HS-27A (cell line): ENCODE results near the gene YTHDF1.

Source experiments
- DNase-seq: peaks from one replicate; pipeline ENCODE4 v3.0.0-alpha.2; 2012; ENCODE audit warnings: low read depth, missing footprints

Gene YTHDF1

GRCh38 chr20:63155266-63156165, 60.4 kb downstream of the YTHDF1 start:
- DNase-seq: no peak

- DNase-seq: no peak
Observed at GRCh38 chr20:63154395-63154794, 61.5 kb downstream of the YTHDF1 start.

DNA sequence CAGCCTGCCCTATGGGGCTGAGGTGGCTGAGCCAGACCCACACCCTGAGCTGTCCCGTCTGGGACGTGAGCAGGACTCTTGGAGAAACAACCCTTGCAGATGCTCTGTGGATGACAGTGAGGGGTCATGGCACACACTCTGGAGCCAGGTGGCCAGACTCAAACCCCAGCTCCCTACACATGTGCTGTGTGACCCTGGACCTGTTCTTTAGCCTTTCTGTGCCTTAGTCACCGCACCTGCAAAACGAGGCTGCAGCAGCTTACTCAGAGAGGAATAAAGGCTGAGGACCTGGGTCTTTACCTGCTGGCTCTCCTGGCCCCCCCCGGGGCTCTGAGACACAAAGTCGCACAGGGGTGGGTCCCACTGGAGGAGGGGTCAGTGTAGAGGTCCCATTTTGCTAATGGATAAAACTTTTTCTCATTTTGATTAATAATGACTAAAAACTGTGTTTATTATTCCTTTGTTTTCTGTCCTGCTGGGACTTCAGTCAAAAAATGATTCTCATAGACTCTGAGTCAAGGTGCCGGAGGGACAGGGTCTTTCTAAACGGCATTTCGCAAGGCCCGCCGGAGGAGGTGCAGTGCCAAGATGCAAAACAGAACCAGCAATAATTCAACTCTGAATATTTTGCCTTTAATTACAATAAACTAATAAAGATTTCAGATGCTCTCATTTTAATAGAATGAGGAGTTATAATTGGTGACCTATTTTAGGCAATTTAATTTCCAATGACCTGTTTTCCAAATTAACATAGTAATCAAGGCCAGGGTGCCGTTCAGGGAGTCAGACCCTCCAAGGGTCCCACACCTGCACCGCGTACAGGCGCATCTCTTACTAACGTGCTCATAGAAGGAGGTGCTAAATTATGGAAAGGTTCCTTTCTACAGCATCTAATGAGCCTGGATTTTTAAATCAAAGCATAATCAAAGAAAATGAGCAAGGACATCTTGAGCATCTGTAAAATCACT, 62.4 kb downstream of the YTHDF1 start:
- no peak for DNase-seq

- no peak for DNase-seq
Observed at GRCh38 chr20:63152322-63153253, 63.3 kb downstream of the YTHDF1 start.

GRCh38 chr20:63151554-63152321, 64.2 kb downstream of the YTHDF1 start:
- DNase-seq: no peak

- DNase-seq: no peak
Observed at GRCh38 chr20:63150911-63151531, 64.9 kb downstream of the YTHDF1 start.

DNA sequence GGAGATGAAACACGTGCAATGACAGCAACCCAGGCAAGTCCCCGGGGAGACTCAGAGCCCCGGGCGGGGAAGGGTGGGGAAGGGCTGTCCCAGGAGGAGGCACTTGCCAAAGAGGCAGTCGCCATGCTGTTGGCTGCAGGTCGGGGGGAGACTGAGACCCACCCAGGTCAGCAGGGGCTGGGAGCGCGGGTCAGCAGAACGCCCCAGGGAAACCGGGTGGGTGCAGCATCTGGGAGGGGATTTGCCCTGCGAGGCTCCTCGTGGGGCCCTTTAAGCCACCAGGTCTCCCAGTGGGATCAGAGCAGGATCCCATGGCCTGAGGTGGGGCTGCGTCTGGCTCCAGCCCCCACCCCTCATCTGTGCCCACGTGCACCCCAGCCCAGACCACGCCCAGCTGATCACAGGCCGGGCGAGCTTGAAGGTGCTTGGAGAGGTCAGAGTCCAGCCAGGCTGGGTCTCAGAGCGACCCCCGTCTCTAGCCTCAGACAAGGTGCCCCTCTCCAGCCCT, 65.5 kb downstream of the YTHDF1 start:
- DNase-seq: no peak

GRCh38 chr20:63149531-63150192, 66.3 kb downstream of the YTHDF1 start:
- no peak for DNase-seq

DNA sequence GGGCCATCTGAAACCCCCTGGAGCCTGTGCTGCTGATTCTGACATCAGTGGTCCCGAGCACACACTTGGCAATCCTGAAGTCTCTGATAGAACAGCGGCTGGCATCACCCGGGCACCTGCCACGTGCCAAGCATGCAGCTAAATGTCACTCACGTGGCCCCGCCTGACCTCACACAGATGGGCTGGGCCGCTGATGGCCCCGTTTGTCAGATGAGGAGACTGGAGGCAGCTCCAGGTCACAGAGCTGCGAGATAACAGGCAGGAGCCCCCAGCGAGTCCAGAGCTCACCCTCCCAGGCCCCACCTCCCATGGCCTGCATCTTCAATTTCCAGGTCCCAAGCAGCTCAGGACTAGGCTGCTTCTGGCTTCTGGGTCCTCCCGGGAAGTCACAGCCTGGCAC, 67.2 kb downstream of the YTHDF1 start:
- DNase-seq: no peak

DNA sequence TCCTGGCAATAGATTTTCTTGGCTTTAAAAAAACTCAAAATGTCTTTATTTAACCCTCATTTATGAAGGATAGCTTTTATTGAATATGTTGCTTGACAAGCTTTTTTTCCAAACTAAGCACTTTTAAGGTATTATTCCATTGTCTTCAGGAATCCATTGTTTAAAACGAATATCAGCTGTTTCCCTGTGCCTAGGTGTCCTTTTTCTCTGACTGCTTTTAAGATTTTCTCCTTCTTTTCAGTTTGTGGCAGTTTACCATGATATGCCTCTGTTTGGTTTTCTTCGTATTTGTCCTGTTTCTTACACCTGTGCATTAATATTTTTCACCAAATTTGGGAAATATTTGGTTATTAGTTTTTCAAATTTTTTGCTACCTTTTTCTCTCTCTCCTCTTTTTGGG, 68.4 kb downstream of the YTHDF1 start:
- no peak for DNase-seq
